Measurements from ENCODE around the gene CTAGE6.
"Not testable (repeated sequence)": the region's sequence is repeated elsewhere in the genome, so short reads cannot be mapped to it uniquely, and the experiment has no call there.

The CTAGE6 gene

DNA sequence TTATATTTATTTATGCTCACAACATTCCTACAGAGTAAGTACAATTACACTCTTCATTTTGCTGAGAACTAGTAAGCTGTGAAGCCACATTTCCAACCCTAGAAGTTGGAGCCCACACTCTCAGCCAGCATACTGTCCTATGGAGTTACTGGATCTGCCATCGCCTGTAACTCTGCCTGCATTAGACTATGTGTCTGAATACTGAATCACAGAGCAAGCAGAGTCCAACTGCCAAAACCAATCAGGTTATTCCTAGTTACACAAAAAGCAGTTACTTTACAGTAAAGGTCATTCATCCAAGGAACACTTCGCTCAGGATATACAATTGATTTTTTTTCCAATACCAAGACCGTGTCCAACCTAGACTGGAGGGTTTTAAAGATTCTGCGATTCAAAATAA is 21.5 kb downstream of the CTAGE6 start:
- TF ChIP-seq, protein P1, sequence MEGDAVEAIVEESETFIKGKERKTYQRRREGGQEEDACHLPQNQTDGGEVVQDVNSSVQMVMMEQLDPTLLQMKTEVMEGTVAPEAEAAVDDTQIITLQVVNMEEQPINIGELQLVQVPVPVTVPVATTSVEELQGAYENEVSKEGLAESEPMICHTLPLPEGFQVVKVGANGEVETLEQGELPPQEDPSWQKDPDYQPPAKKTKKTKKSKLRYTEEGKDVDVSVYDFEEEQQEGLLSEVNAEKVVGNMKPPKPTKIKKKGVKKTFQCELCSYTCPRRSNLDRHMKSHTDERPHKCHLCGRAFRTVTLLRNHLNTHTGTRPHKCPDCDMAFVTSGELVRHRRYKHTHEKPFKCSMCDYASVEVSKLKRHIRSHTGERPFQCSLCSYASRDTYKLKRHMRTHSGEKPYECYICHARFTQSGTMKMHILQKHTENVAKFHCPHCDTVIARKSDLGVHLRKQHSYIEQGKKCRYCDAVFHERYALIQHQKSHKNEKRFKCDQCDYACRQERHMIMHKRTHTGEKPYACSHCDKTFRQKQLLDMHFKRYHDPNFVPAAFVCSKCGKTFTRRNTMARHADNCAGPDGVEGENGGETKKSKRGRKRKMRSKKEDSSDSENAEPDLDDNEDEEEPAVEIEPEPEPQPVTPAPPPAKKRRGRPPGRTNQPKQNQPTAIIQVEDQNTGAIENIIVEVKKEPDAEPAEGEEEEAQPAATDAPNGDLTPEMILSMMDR (IDR thresholded peaks at IDR 0.05): no peak
- no peak for TF ChIP-seq ZFX (IDR thresholded peaks at IDR 0.05; ENCODE audit: borderline replicate concordance)
- no peak overlapping the region for H3K27ac ChIP-seq

DNA sequence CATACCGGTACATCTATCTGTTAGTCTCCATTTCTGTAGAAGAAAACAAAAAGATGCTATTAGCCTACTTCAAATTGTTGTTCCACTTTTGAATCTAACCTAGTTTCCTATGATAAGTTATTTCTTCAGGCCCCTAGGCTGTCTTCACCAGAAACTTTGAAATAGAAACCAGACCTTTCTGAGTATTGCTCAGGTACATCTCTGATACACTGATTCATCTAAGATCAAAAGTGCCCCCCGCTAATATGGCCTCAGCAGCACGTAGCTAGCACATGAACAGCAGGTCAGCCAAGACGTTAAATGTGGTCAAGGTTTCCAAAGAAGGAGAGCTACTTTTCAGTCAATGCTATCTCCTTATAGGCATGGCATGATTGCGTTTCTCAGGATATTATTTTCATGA is 23.6 kb downstream of the CTAGE6 start:
- no peak for TF ChIP-seq ZFX (IDR thresholded peaks at IDR 0.05; ENCODE audit: borderline replicate concordance)
- TF ChIP-seq, protein P1 (IDR thresholded peaks at IDR 0.05): no peak
- no peak overlapping the region for H3K27ac ChIP-seq

DNA sequence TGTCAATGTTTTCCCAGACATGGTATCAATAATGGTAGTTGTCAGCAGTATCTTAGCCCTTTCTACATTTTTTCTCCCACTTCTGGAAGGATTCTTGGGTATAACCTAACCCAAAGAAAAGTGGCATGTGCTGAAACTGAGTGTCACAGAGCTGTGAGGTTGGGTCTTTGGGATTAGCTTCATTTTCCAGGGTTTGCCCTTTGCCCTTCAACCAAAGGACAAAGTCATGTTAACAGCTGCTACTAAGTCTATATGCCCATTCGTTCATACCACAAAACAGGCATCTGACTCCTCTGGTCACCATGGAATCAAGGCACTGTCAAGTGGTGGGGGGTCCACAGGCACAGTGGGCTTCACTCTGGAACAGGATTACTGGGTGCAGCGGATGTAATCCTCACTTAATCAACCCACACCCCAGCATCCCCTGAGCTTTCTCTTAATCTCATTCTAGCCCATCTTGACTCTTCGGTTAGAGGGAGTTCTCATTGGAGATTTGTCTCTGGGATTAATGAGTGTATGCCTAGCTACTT is 29.1 kb downstream of the CTAGE6 start:
- TF ChIP-seq, protein P1 (IDR thresholded peaks at IDR 0.05): no peak
- TF ChIP-seq ZFX (IDR thresholded peaks at IDR 0.05; ENCODE audit: borderline replicate concordance): no peak

DNA sequence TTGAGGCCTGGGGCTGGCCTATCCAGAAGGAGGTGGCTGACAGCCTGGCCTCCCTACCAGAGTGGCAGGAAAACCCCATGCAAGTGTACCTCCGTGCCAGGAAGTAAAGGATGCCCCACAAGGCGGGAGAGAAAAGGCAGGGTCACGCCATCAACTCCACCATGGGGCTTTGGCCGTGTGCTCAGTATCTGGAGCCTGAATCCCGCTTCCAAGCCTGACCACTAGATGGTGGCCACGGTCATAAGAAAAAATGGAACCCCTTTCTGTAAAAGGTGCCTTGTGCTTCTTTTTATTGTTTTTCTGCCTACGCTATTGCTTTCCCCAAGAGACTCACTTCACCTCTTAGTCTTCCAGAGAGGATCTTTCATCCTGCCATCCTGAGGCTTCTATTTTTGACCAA is 29.9 kb downstream of the CTAGE6 start:
- H3K27ac ChIP-seq: not testable (repeated sequence)

More for the DNA sequence above, 29.1 kb downstream of the CTAGE6 start:
- no peak overlapping the region for H3K27ac ChIP-seq

DNA sequence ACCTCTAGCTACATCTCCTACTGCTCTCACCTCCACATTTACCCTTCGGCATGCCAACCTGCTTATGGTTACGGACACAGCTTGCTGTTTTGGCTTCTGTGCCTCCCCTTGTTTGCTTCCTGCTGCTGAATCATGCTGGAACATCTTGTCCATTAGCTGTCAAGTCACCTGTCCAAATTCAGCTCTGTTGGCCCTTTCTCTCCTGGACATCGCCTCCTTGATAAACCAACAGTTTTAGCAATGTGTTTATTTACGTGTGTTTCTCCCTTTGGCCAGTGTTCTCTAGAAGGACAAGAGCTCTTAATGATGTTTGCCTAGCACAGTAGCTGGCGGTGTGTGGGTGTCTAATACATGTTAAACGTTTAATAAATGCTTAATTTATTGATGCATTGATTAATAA is 31.4 kb downstream of the CTAGE6 start:
- H3K27ac ChIP-seq: not testable (repeated sequence)

DNA sequence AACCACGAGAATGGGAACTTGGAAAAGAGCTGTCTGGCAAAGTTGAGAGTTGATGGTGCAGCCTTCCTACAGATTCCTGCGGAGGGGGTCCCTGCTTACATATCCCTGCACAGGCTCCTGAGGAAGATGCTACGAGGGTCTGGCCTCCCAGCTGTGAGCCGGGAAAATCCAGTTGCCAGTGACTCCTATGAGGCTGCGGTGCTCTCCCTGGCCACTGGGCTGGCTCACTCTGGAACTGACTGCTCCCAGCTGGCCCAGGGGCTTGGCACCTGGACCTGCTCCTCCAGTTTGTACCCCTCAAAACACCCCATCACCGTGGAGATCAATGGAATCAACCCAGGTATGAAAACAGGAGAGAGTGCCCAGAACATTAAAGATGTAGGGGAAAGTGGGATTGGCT is 37.2 kb downstream of the CTAGE6 start:
- not testable (repeated sequence) for H3K27ac ChIP-seq

DNA sequence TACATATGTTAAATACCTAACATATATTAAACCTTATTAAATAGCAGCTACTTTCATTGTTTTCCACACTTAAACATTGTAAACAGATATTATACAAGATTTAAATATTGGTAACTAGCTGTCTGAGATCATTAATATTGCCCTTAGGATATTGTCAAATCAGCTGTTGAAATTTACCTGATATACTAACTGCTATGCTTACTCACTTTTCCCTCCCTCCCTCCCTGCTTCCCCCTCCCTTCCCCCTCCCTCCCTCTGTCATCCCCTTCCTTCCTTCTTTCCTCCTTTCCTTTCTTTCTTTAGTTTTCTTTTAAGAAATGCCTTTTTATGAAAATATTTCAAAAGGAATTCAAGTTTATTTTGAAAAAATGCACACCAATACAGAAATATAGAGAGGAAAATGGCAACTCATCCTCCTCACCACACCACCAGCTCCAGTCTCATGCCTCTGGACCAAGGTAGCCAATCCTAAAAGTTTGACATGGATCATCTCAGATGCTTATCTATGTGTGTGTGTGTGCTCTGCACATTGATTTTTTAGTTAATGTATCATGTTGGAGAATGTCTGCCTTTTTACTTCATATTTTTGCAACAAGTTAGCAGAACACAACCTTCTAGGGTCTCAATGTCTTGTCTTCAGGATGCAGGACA is 41.8 kb downstream of the CTAGE6 start:
- H3K27ac ChIP-seq: not testable (repeated sequence)

DNA sequence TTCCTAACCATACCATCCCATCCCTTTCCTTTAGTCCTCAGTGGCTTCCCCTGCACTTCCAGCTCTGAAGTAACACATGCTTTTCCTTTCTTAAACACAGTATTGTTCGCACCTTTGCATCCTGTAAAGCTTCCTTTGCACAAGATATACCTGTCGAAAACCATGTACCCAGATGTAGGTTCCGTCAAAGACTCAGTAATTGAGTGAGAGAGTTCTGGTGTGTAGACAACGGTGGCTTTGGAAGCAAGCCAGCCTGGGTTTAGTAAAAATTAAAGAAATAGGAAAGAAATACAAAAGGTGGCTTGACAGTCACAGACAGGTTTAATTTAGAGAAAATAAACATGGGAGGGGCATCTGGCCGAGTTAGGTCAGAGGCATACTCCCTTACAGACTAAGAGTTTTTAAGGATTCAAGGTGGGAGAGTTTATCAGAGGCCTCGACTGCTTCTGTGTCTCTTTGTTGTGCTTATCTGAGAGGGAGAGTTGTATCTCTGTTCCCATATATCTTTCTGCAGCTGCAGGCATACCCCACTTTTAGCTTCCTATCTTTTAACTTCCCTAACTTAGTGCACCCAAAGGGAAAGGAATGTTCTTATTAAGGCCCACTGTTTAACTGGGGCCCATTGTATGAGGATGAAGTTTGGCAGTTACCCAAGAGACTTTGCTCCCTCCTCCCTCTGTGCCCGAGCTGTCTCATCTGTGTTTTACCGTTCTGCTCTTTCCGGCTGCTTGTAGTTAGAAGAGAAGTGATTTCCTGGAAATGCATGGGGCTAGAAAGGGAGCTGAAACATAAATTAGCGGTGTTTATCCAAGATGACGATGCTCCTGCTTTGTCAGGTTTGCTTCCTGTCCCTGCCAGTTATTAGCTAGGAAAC is 42.7 kb downstream of the CTAGE6 start:
- not testable (repeated sequence) for H3K27ac ChIP-seq

DNA sequence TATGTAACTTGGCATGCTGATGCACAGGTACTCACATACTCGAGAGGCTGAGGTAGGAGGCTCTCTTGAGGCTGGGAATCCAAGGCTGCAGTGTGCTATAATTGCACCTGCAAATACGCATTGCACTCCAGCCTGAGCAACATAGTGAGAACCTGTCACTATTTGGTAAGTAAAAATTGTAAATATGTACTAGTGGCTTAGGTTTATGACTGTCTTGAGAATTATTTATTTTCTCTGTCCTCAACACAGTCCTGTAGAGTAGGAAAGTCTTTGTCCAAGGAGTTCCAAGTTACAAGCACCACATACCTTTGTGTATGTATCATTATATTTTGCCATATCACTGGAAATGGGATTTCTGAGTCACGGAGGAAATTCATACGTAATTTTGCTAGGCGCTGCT is 45.1 kb downstream of the CTAGE6 start:
- H3K27ac ChIP-seq: not testable (repeated sequence)

DNA sequence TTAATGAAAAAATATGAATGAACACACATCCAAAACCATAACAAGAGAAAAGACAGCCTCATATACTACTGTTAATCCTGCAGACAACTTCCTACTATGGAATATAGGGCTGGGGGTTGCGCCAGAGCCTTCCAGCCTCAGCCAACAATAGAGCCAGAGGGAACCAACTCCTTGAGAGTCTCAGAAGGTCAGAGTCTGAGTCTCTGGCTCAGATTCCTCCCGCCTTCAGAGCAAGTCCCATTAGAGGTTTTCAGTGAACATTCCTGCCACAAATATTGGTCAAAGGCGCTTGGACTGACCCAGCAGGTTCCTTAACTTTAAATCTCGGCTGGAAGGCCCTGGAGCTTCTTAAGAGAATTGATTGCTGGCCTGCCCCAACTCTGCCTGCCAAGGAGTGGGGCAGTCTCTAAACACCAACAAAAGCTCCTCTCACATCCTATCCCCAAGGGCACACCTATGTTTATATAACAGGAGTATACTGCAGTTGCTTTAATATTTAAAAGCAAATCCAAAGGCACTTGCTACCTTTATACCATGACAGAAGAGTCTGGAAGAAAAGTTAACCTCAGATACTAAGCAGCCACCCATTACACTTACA is 45.7 kb downstream of the CTAGE6 start:
- not testable (repeated sequence) for H3K27ac ChIP-seq

DNA sequence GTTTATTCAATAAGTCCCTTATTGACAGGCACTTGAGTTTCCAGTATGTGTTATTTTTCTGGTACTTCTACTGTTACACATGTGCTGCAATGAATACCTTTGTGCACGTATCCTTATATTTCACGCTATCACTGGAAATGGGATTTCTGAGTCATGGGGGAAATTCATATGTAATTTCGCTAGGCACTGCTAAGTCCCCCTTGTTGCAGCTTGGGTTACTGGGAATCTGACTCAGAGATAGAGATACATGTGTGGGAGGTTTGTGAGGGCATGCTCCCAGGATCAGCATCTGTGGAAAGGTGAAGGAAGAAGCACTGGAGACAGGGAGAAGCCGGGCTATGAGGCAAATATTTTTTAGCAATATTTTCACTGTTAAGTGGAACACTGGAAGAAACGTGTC is 47.6 kb downstream of the CTAGE6 start:
- H3K27ac ChIP-seq: not testable (repeated sequence)
